ENCODE data around the gene OGFOD1. TPM values are rescaled to one million over a fixed set of nuclear protein-coding genes. Genes with fewer than 3 reads are reported as not detected.

The OGFOD1 gene
- total and polyA plus RNA-seq, 2 of the 13 experiments (the other 11 are each of a cell fraction or from before 2014, with no cell fraction given), result 35.2 to 81.3 TPM

- TF ChIP-seq PREB (CRISPR knock-in tag; IDR thresholded peaks at IDR 0.05) (no peak), CREB1 (IDR thresholded peaks at IDR 0.05) (no peak), CREB1 (CRISPR knock-in tag; IDR thresholded peaks at IDR 0.05) (peak; percentile 57), ZNF281 (CRISPR knock-in tag; IDR thresholded peaks at IDR 0.05; ENCODE audit: borderline replicate concordance) (peak; percentile 87), ZGPAT (CRISPR knock-in tag; IDR thresholded peaks at IDR 0.05) (0 out of 2 replicates have a peak, but pooled peaks have one; percentile 5), THRA (CRISPR knock-in tag; IDR thresholded peaks at IDR 0.05; ENCODE audit: borderline replicate concordance) (peak; percentile 77; the same call in 1 of the 2 replicates)
Observed at GRCh38 chr16:56421976-56422669, 29.2 kb upstream of the OGFOD1 start (continued).

Measured in HepG2 (cell line).